Ascending aorta (tissue), 2 donors: Measurements from ENCODE around the gene CAMKMT. TPM values are rescaled to one million over a fixed set of nuclear protein-coding genes. Genes with fewer than 3 reads are reported as not detected.

Experiments used
- DNase-seq, 2 donors: peaks; one replicate each; pipeline ENCODE4 v3.0.0-alpha.2; 2019; ENCODE audit warnings: low spot score in 2 of 2
- H3K27ac ChIP-seq, 2 donors: fragments of 200-600 bp; sonication (generic); one replicate each; pipeline ENCODE4 v1.5.1; 2016 to 2017; ENCODE audit warnings: mild to moderate bottlenecking in 1 of 2
- H3K27me3 ChIP-seq: fragments of 200-600 bp; sonication (generic); one replicate; pipeline ENCODE4 v1.5.1; 2017
- H3K36me3 ChIP-seq, 2 donors: fragments of 200-600 bp; sonication (generic); one replicate each; pipeline ENCODE4 v1.5.1; 2016
- H3K4me1 ChIP-seq, 2 donors: fragments of 200-600 bp; sonication (generic); one replicate each; pipeline ENCODE4 v1.5.1; 2016 to 2017; ENCODE audit warnings: mild to moderate bottlenecking in 1 of 2
- H3K4me3 ChIP-seq, 2 donors: fragments of 200-600 bp; sonication (generic); one replicate each; pipeline ENCODE4 v1.5.1; 2016 to 2017; ENCODE audit warnings: mild to moderate bottlenecking in 1 of 2
- H3K9me3 ChIP-seq, 2 donors: fragments of 200-600 bp; sonication (generic); one replicate each; pipeline ENCODE4 v1.5.1; 2016
- CTCF ChIP-seq, 3 experiments: fragments of 200-600 bp in 2 of 3; fragments of 450-650 bp in 1 of 3; sonication (generic) in 2 of 3; IDR thresholded peaks; one replicate each; pipeline ENCODE4 v1.5.1; 2016 to 2019; ENCODE audit warnings: antibody characterized with exemption in 3 of 3, mild to moderate bottlenecking in 1 of 3, moderate library complexity in 1 of 3
- intact Hi-C: fragments of 100-400 bp; cut with DNase I; formaldehyde crosslinking; loops from one replicate; pipeline ENCODE4 v1.15.1; 2023
- total RNA-seq: library from RNA; depleted of rRNA; stranded (reverse); fragments of >200 nt; gene quantifications from one replicate; pipeline ENCODE4 v1.1.0, GENCODE V29; 2016

Gene CAMKMT
- total RNA-seq, 1 donor from 2014 or later = 5.1 TPM

- Histone ChIP-seq H3K9me3 (no peaks in the 10 kb centered on the region), H3K27me3 (no peaks in the 10 kb centered on the region), H3K4me3 (no peak overlapping the region), H3K4me1 (no peaks in the 10 kb centered on the region), H3K27ac (no peak overlapping the region), H3K36me3 (no peaks in the 10 kb centered on the region)
- DNase-seq = no peak
- intact Hi-C loops = no loop called here
- TF ChIP-seq CTCF (IDR thresholded peaks at IDR 0.05) = no peak
These were observed 411.1 kb downstream of the CAMKMT start for GRCh38 chr2:44772669-44773378.

DNA sequence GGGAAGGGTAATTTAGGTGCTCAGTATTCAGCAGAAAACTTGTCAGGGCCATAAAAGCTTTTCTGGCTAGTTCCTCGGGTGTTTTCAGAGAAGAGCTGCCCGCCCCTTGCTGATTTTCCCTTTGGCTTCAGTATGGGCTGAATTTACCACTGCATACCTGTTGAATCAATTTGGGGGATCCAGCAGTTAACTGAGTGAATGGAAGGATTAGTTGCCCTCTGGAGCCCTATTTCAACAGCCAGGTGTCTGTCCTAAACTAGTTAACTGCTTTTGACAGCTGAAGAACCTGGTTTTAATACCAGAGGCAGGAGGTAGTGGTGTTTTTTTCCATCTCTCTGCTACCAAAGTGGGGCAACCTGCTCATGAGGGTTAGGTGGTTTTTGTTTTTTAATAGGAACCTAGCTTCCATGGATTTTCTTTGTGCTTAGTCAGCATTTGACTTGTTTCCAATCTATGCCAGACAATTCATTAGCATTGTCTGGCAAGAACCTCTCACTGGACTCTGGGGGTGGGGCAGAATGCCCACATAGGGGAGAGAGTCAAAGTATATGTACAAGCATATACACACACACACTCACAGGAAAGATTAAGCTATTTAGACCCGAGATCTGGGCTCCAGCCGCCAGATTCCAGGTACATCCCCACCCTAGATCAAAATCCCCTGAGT, 413.2 kb downstream of the CAMKMT start:
- H3K4me1 ChIP-seq = no peaks in the 10 kb centered on the region
- no peaks in the 10 kb centered on the region for H3K36me3 ChIP-seq
- intact Hi-C loops = no loop called here
- H3K27ac ChIP-seq = no peak overlapping the region
- DNase-seq = no peak
- no peak for TF ChIP-seq CTCF (IDR thresholded peaks at IDR 0.05)
- H3K4me3 ChIP-seq = no peak overlapping the region
- no peaks in the 10 kb centered on the region for H3K27me3 ChIP-seq
- no peaks in the 10 kb centered on the region for H3K9me3 ChIP-seq

GRCh38 chr2:44777036-44777435, 415.3 kb downstream of the CAMKMT start:
- Histone ChIP-seq H3K36me3 (no peaks in the 10 kb centered on the region), H3K27ac (no peak overlapping the region), H3K4me3 (no peak overlapping the region), H3K4me1 (no peaks in the 10 kb centered on the region), H3K27me3 (no peaks in the 10 kb centered on the region), H3K9me3 (peaks cover 0 to 4% of the 10 kb centered on the region in 2 donors)
- no peak for TF ChIP-seq CTCF (IDR thresholded peaks at IDR 0.05)
- DNase-seq = no peak
- intact Hi-C loops = no loop called here

DNA sequence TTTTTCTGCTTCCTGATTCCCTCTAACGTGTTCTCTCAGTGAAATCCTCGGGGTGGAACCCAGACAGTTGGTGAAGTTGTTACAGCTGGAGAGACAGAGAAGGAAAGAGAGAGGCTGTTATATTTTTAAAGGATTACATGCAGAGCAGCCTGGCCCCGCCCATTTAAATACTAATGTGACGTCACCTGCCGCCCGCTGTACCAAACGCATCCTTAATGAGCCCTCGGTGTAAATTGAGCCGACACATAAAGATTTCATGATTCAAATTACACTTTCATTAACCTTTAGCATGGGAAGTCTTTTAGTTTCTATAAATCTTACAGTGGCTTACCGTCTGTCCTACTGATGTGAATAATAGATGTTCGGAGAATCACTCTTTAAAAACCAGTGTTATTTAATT, 415.8 kb downstream of the CAMKMT start:
- Histone ChIP-seq H3K9me3 (peaks cover 0 to 4% of the 10 kb centered on the region in 2 donors), H3K27me3 (no peaks in the 10 kb centered on the region), H3K4me1 (no peaks in the 10 kb centered on the region), H3K4me3 (no peak overlapping the region), H3K36me3 (no peaks in the 10 kb centered on the region), H3K27ac (no peak overlapping the region)
- TF ChIP-seq CTCF (IDR thresholded peaks at IDR 0.05) = no peak
- DNase-seq = no peak
- intact Hi-C loops = no loop called here

DNA sequence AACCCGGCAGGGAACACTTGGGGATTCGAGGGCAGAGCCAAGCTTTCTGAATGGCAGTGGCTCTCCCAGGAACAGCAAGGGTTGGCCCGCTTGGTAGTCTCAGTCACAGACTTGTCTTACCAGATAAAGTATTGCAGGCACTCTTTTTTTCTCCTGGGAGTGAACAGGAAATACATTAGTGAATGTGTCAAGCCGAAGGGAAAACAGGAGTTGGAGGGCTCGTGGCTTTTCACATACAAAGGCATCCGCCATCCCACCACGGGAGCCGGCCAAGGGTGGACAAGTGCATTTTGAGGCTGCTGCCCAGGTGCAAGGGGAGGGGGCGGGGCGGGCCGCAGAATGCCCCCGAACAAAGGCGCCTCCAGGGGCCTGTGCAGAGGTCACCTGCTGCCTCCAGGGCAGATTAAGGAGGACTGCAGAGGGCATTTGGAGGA, 416.5 kb downstream of the CAMKMT start:
- Histone ChIP-seq H3K27ac (no peak overlapping the region), H3K4me3 (no peak overlapping the region), H3K9me3 (peaks cover 0 to 4% of the 10 kb centered on the region in 2 donors), H3K36me3 (no peaks in the 10 kb centered on the region), H3K4me1 (no peaks in the 10 kb centered on the region), H3K27me3 (no peaks in the 10 kb centered on the region)
- no peak for DNase-seq
- intact Hi-C loops = no loop called here
- no peak for TF ChIP-seq CTCF (IDR thresholded peaks at IDR 0.05)
